Breast epithelium (tissue), 4 donors: ENCODE measurements around the gene PAX7. TPM values are rescaled to one million over a fixed set of nuclear protein-coding genes. Genes with fewer than 3 reads are reported as not detected.
"Not testable (repeated sequence)": the region's sequence is repeated elsewhere in the genome, so short reads cannot be mapped to it uniquely, and the experiment has no call there.

Experiments used
- DNase-seq, 2 donors: peaks; one replicate each; pipeline ENCODE4 v3.0.0-alpha.2; 2019; ENCODE audit warnings: low spot score in 2 of 2
- H3K27ac ChIP-seq, 2 donors: fragments of 200-600 bp; sonication (generic) in 1 of 2; one replicate each; pipeline ENCODE4 v1.5.1; 2016 to 2019; ENCODE audit warnings: mild to moderate bottlenecking in 1 of 2
- H3K27me3 ChIP-seq, 2 donors: fragments of 200-600 bp; sonication (generic) in 1 of 2; one replicate each; pipeline versions ENCODE4 v1.5.1 to v1.6.0; 2017 to 2019; ENCODE audit warnings: control low read depth in 1 of 2, mild to moderate bottlenecking in 1 of 2
- H3K36me3 ChIP-seq: fragments of 200-600 bp; one replicate; pipeline ENCODE4 v1.5.1; 2019
- H3K4me1 ChIP-seq, 2 donors: fragments of 200-600 bp; sonication (generic); one replicate each; pipeline ENCODE4 v1.5.1; 2016 to 2019; ENCODE audit warnings: control low read depth in 1 of 2
- H3K4me3 ChIP-seq, 3 donors: fragments of 200-600 bp; sonication (generic); 1 replicate in 2 of 3; 2 replicates in 1 of 3; pipeline ENCODE4 v1.5.1; 2016 to 2019; ENCODE audit warnings: mild to moderate bottlenecking in 3 of 3, moderate library complexity in 2 of 3
- H3K9me3 ChIP-seq, 2 donors: fragments of 200-600 bp; sonication (generic) in 1 of 2; one replicate each; pipeline ENCODE4 v1.5.1; 2016 to 2019; ENCODE audit warnings: control low read depth in 1 of 2
- POLR2A ChIP-seq: fragments of 450-650 bp; IDR thresholded peaks from one replicate; pipeline ENCODE4 v1.6.1; 2016; ENCODE audit warnings: antibody characterized with exemption, mild to moderate bottlenecking, moderate library complexity
- POLR2AphosphoS5 ChIP-seq, 3 donors: sonication (generic); formaldehyde crosslinking; IDR thresholded peaks; one replicate each; pipeline ENCODE4 v1.6.1; 2017; ENCODE audit warnings: antibody characterized with exemption in 3 of 3
- intact Hi-C: fragments of 100-400 bp; cut with DNase I; formaldehyde crosslinking; loops from one replicate; pipeline ENCODE4 v1.15.1; 2023; ENCODE audit warnings: low total_unique reads
- total RNA-seq, 3 donors: library from RNA; depleted of rRNA; stranded (reverse); fragments of >200 nt; gene quantifications; one replicate each; pipeline ENCODE4 v1.1.0, GENCODE V29; 2016
- TF ChIP-seq, protein P1 (sequence below), 3 donors: fragments of 450-650 bp; IDR thresholded peaks; one replicate each; pipeline ENCODE4 v1.5.1; 2016 to 2017; ENCODE audit warnings: antibody characterized with exemption in 3 of 3, mild to moderate bottlenecking in 3 of 3, moderate library complexity in 3 of 3

PAX7 gene
- total RNA-seq, result not detected

DNA sequence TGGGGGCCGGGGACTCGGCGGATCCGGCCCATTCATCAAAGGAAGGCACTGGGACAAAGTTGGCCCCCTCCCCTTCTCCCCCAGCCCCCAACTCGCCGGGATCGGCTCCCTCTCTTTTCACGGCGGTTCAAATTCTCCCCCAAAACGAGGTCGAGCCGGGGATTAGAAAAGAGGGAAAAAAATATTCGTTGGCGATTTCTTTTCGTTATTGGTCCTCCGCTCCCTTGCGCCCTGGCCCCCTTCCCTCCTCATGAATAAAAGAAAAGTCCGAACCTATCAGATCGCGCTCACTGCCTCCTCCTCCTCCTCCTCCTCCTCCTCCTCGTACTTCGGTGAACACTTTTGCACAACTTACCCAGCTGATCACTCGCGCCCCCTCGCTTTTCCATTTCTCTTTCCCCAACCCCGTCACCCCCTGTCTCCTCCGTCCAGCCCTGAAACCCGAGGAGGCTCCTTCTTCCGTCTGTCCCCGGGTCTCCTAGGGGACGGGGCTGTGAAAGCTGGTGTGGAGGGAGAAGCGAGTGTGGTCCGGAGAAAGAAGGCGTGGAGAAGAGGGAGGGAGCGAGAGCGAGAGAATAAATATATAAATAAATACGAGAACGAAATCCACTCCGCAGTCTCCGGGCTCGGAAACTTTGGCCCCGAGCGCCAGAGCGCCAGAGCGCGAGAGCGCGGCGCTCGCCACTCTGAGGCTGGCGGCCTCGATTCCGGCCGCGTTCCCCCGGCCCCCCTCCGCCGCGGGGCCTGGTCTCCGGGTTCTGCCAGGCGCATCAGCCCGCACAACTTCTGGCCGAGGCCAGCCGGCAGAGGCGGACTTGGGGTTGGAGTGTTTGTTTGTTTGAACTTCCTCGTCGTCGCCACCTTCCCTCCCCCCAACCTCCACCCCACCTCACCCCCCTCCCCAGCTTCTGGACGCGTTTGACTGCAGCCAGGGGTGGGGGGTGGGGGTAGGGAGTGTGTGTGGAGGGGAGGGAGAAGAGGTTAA lies at the start of gene PAX7:
Gene PAX7, plus strand, starts transcription at position 336 of the 985 bp plus-strand sequence. CDS start 758 bp downstream, outside the sequence.
- no peak within 1 kb of the TSS for H3K27ac ChIP-seq
- H3K9me3 ChIP-seq, result no peaks in the 10 kb centered on the region
- intact Hi-C loops, result no loop called here
- H3K27me3 ChIP-seq, result peaks cover 0 to 89% of the 10 kb centered on the region in 2 donors
- peak within 1 kb of the TSS in 1 of 3 donors; percentile 38 for H3K4me3 ChIP-seq
- H3K36me3 ChIP-seq, result no peaks in the 10 kb centered on the region
- DNase-seq, result no peak
- H3K4me1 ChIP-seq, result peaks cover 0 to 6% of the 10 kb centered on the region in 2 donors
- TF ChIP-seq POLR2A, result no peak
- TF ChIP-seq POLR2AphosphoS5 (IDR thresholded peaks at IDR 0.05), result no peak
- TF ChIP-seq, protein P1, sequence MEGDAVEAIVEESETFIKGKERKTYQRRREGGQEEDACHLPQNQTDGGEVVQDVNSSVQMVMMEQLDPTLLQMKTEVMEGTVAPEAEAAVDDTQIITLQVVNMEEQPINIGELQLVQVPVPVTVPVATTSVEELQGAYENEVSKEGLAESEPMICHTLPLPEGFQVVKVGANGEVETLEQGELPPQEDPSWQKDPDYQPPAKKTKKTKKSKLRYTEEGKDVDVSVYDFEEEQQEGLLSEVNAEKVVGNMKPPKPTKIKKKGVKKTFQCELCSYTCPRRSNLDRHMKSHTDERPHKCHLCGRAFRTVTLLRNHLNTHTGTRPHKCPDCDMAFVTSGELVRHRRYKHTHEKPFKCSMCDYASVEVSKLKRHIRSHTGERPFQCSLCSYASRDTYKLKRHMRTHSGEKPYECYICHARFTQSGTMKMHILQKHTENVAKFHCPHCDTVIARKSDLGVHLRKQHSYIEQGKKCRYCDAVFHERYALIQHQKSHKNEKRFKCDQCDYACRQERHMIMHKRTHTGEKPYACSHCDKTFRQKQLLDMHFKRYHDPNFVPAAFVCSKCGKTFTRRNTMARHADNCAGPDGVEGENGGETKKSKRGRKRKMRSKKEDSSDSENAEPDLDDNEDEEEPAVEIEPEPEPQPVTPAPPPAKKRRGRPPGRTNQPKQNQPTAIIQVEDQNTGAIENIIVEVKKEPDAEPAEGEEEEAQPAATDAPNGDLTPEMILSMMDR (IDR thresholded peaks at IDR 0.05), result no peak

DNA sequence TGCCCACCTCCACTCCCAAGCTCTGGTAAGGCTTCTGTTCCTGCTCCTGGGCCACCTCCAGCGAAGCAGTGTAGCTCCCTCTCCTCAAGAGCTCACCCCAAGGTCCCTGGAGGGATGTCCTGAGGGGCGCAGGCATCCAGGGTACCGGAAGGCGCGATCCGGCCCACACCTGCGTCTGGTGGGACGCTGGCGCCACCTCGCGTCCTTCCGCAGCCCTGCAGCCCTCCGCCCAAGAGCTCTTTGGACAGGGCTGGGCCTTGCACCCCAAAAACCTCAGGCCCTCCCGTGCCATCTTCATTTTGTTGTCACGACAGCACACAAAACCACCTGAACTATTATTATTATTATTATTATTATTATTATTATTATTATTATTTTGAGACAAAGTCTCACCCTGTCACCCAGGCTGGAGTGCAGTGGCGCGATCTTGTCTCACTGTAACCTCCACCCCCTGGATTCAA lies 49.2 kb upstream of the PAX7 start:
- no peak for TF ChIP-seq POLR2A
- TF ChIP-seq, protein P1 (IDR thresholded peaks at IDR 0.05), result peak in 2 of 3 donors; percentile 49 to 63
- no peak overlapping the region for H3K27ac ChIP-seq
- peaks cover 0 to 10% of the 10 kb centered on the region in 2 donors for H3K27me3 ChIP-seq
- H3K9me3 ChIP-seq, result no peaks in the 10 kb centered on the region
- no peaks in the 10 kb centered on the region for H3K36me3 ChIP-seq
- intact Hi-C loops, result no loop called here
- no peaks in the 10 kb centered on the region for H3K4me1 ChIP-seq
- DNase-seq, result no peak
- no peak overlapping the region for H3K4me3 ChIP-seq

DNA sequence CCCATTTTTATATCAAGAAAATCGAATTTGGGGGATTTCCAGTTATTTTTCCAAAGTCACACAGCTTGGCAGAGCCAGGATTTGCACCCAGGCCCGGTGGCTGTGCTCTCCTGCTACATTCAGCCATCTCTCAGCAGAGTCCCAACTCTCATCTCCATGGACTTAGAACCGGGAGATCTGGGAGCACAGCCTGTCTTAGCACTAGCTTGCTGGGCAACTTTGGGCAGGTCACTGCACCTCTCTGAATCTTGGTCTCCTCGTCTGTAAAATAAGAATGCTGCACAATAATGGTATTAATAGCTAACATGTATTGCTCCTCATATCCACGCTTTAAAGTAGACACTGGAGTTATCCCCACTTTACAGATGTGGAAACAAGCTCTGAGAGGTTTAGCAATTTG lies 47.8 kb upstream of the PAX7 start:
- no peak overlapping the region for H3K27ac ChIP-seq
- DNase-seq, result no peak
- no peaks in the 10 kb centered on the region for H3K36me3 ChIP-seq
- H3K9me3 ChIP-seq, result no peaks in the 10 kb centered on the region
- peaks cover 0 to 10% of the 10 kb centered on the region in 2 donors for H3K27me3 ChIP-seq
- intact Hi-C loops, result no loop called here
- H3K4me3 ChIP-seq, result no peak overlapping the region
- H3K4me1 ChIP-seq, result no peaks in the 10 kb centered on the region
- TF ChIP-seq, protein P1 (IDR thresholded peaks at IDR 0.05), result no peak
- no peak for TF ChIP-seq POLR2A
- TF ChIP-seq POLR2AphosphoS5 (IDR thresholded peaks at IDR 0.05), result no peak

DNA sequence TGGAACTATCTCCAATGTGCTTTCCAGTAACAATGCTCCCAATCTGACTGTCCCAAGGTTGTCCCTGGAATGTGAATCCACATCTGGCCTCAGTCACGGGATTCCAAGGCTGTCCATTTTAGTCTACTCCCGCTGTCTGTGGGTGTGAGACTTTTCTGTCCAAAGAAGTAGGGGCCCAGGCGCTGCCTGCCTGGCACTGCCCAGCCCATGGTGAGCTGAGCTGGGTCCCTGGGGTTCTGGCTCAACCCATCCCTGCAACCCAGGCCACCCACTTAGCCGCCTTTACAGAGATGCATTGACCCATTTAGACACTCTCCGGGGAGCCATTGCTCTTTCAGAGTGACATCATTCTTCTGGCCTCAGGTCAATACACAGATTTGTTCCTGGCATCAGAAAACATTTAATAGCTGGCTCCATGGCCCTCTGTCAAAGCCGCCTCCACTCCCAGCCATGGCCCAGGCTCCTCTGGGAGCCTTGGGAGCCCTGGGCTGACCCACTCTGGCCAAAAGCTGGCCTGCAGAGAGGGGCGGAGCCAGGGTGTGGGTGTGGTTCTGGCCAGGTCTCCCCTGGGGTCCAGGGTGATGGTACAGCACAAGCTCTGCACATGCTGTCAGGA lies 47.2 kb upstream of the PAX7 start:
- H3K27ac ChIP-seq, result peak overlapping the region in 1 of 2 donors; percentile 32
- intact Hi-C loops, result no loop called here
- H3K27me3 ChIP-seq, result peaks cover 0 to 10% of the 10 kb centered on the region in 2 donors
- H3K9me3 ChIP-seq, result no peaks in the 10 kb centered on the region
- no peak for DNase-seq
- H3K4me3 ChIP-seq, result no peak overlapping the region
- H3K36me3 ChIP-seq, result no peaks in the 10 kb centered on the region
- no peaks in the 10 kb centered on the region for H3K4me1 ChIP-seq
- TF ChIP-seq POLR2A (no peak), POLR2AphosphoS5 (IDR thresholded peaks at IDR 0.05) (no peak)

DNA sequence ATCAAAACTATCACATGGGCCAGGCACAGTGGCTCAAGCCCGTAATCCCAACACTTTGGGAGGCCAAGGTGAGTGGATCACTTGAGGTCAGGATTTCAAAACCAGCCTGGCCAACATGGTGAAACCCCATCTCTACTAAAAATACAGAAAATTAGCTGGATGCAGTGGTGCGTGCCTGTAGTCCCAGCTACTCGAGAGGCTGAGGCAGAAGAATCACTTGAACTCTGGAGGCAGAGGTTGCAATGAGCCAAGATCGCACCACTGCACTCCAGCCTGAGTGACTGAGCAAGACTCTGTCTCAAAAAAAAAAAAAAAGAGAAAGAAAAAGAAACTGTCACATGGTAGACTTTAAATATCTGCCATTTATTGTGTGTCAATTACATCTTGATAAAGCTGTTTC lies 44.6 kb upstream of the PAX7 start:
- H3K36me3 ChIP-seq, H3K27ac ChIP-seq, H3K9me3 ChIP-seq, H3K27me3 ChIP-seq, DNase-seq, H3K4me1 ChIP-seq, intact Hi-C loops, H3K4me3 ChIP-seq: not testable (repeated sequence)

DNA sequence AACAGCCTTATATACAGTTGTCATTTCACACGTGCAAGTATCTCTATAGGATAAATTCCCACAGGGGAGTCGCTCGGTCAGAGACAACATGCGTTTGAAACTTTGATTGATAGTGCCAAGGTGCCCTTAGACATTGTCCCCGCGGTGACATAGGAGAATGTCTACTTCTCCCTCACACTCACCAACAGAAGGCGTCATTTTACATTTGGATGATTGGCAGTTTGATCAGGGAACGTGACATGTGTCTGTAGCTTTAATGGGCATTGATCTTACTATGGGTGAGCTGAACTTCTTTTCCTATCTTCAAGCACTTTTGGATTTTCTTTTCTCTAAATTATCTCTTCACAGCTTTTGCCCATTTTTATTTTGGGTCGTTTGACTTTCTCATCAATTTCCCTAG lies 42.6 kb upstream of the PAX7 start:
- no peak overlapping the region for H3K4me3 ChIP-seq
- no peak for DNase-seq
- H3K36me3 ChIP-seq, result no peaks in the 10 kb centered on the region
- H3K9me3 ChIP-seq, result no peaks in the 10 kb centered on the region
- TF ChIP-seq POLR2A (no peak), POLR2AphosphoS5 (IDR thresholded peaks at IDR 0.05) (no peak)
- TF ChIP-seq, protein P1 (IDR thresholded peaks at IDR 0.05), result no peak
- intact Hi-C loops, result no loop called here
- no peak overlapping the region for H3K27ac ChIP-seq
- H3K27me3 ChIP-seq, result peaks cover 0 to 11% of the 10 kb centered on the region in 2 donors
- H3K4me1 ChIP-seq, result no peaks in the 10 kb centered on the region
